Activated CD4-positive, alpha-beta memory T cell treated with anti-CD3 and anti-CD28 coated beads, Interleukin-2, amount 10 ng/mL, durations not matched to agents 7 days and 5 days (primary cell): ENCODE results near the gene ERC1. TPM values are rescaled to one million over a fixed set of nuclear protein-coding genes. Genes with fewer than 3 reads are reported as not detected.

Source experiments
- CTCF ChIA-PET: fragments of 350-600 bp; sonication (Branson Sonifier 250); formaldehyde crosslinking; loops from one replicate; lab custom pipeline; 2021; ENCODE audit warnings: antibody characterized with exemption, inconsistent platforms; lab: Charles Lee
- POLR2A ChIA-PET: fragments of 350-600 bp; sonication (Branson Sonifier 250); formaldehyde crosslinking; loops from one replicate; lab custom pipeline; 2021; ENCODE audit warnings: antibody characterized with exemption; lab: Charles Lee
- DNase-seq: peaks from one replicate; pipeline ENCODE4 v3.0.0-alpha.2; 2020
- H3K27ac Mint-ChIP-seq: one replicate; pipeline ENCODE4 v1.8.0; 2021; ENCODE audit warnings: mild to moderate bottlenecking, mixed read lengths
- H3K27me3 Mint-ChIP-seq: one replicate; pipeline ENCODE4 v1.8.0; 2021; ENCODE audit warnings: mixed read lengths
- H3K36me3 Mint-ChIP-seq: one replicate; pipeline ENCODE4 v1.8.0; 2021; ENCODE audit warnings: low read depth, mixed read lengths
- H3K4me1 Mint-ChIP-seq: one replicate; pipeline ENCODE4 v1.8.0; 2021; ENCODE audit warnings: mixed read lengths
- H3K4me3 Mint-ChIP-seq: one replicate; pipeline ENCODE4 v1.8.0; 2021; ENCODE audit warnings: mild to moderate bottlenecking, mixed read lengths
- H3K9me3 Mint-ChIP-seq: one replicate; pipeline ENCODE4 v1.8.0; 2021; ENCODE audit warnings: mixed read lengths
- total RNA-seq, 2 experiments: library from RNA; stranded (reverse); gene quantifications; one replicate each; pipeline ENCODE4 v1.2.3, GENCODE V29; 2021

The ERC1 gene
- total RNA-seq, 2 experiments from 2014 or later: 33.5 to 37.9 TPM

- H3K36me3 Mint-ChIP-seq: no peaks in the 10 kb centered on the region
Observed at GRCh38 chr12:1539135-1539534, 548.1 kb downstream of the ERC1 start.

GRCh38 chr12:1540690-1541089, 549.7 kb downstream of the ERC1 start:
- peaks cover 77% of the 10 kb centered on the region for H3K27me3 Mint-ChIP-seq
- H3K27ac Mint-ChIP-seq: no peak overlapping the region
- ChIA-PET POLR2A (no interaction called here), CTCF (no interaction called here)
- H3K4me1 Mint-ChIP-seq: no peaks in the 10 kb centered on the region
- H3K4me3 Mint-ChIP-seq: no peak overlapping the region
- H3K36me3 Mint-ChIP-seq: no peaks in the 10 kb centered on the region
- DNase-seq: no peak
- no peaks in the 10 kb centered on the region for H3K9me3 Mint-ChIP-seq

More at GRCh38 chr12:1539135-1539534, 548.1 kb downstream of the ERC1 start:
- Mint-ChIP-seq H3K27me3 (peaks cover 80% of the 10 kb centered on the region), H3K9me3 (no peaks in the 10 kb centered on the region), H3K4me1 (peaks cover 7% of the 10 kb centered on the region), H3K27ac (no peak overlapping the region), H3K4me3 (no peak overlapping the region)
- ChIA-PET CTCF (no interaction called here), POLR2A (no interaction called here)
- no peak for DNase-seq

DNA sequence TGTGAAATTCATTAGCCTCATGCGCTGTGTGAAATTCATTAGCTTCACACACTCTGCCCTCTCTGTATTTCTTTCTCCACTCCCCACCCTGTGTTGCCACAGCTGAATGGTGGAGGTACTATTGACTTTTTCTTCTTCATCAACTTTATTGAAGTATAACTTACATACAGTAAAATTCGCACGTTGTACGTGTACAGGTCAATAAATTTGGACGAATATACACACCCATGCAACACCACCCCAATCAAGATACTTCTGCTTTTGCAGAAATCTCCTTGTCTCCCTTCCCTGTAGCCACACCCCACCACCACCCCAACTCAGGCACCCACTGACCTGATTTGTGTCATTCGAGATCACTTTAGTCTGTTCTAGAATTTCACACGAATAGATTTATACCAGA, 551.6 kb downstream of the ERC1 start:
- Mint-ChIP-seq H3K4me1 (no peaks in the 10 kb centered on the region), H3K27me3 (peaks cover 65% of the 10 kb centered on the region), H3K36me3 (no peaks in the 10 kb centered on the region), H3K9me3 (no peaks in the 10 kb centered on the region), H3K27ac (no peak overlapping the region), H3K4me3 (no peak overlapping the region)
- POLR2A ChIA-PET: no interaction called here
- DNase-seq: no peak
- CTCF ChIA-PET: interaction anchor here (0.9 kb wide), 1 partner anchor 425 kb away, joined by 3 read pairs; no protein-coding TSS in a partner anchor

- CTCF ChIA-PET: interaction anchor here (0.7 to 2.5 kb wide), 2 partner anchors 58 to 427 kb away, joined by 3 to 13 read pairs; no protein-coding TSS in a partner anchor
- Mint-ChIP-seq H3K27ac (no peak overlapping the region), H3K9me3 (peaks cover 4% of the 10 kb centered on the region), H3K27me3 (peaks cover 45% of the 10 kb centered on the region), H3K4me3 (no peak overlapping the region), H3K36me3 (no peaks in the 10 kb centered on the region), H3K4me1 (no peaks in the 10 kb centered on the region)
- DNase-seq: no peak
- POLR2A ChIA-PET: no interaction called here
Observed at GRCh38 chr12:1544996-1545700, 554.1 kb downstream of the ERC1 start.

Other genes starting within 250 kb of the ERC1 start
- gene WNK1, start 238.6 kb upstream of the ERC1 start, total RNA-seq: 100 to 1,000 TPM; 154 to 180 TPM
- gene RAD52, start 41.5 kb upstream of the ERC1 start, total RNA-seq: 10 to 100 TPM; 14.5 to 14.9 TPM